ENCODE results near the gene ATXN1. TPM values are rescaled to one million over a fixed set of nuclear protein-coding genes. Genes with fewer than 3 reads are reported as not detected.

The ATXN1 gene
- total and polyA plus RNA-seq, 2 of the 13 experiments (the other 11 are each of a cell fraction or from before 2014, with no cell fraction given) = 20.7 to 39.5 TPM

GRCh38 chr6:16345449-16346330 is 415.6 kb downstream of the ATXN1 start (continued):
- TF ChIP-seq HDAC6 (IDR thresholded peaks at IDR 0.05; ENCODE audit: low read depth, low read length) = no peak
- TF ChIP-seq RBAK (CRISPR knock-in tag; IDR thresholded peaks at IDR 0.05) = no peak
- TF ChIP-seq ZNF44 (CRISPR knock-in tag; IDR thresholded peaks at IDR 0.05) = no peak
- TF ChIP-seq ARID2 (CRISPR knock-in tag; IDR thresholded peaks at IDR 0.05; ENCODE audit: borderline replicate concordance) = no peak
- no peak for TF ChIP-seq ZNF354B (CRISPR knock-in tag; IDR thresholded peaks at IDR 0.05)
- TF ChIP-seq ZNF207 (IDR thresholded peaks at IDR 0.05; ENCODE audit: borderline replicate concordance) = no peak
- TF ChIP-seq ZBTB44 (CRISPR knock-in tag; IDR thresholded peaks at IDR 0.05) = no peak
- no peak for TF ChIP-seq MAZ (IDR thresholded peaks at IDR 0.05; ENCODE audit: borderline replicate concordance, low read depth, low read length)
- TF ChIP-seq MAZ (CRISPR knock-in tag; IDR thresholded peaks at IDR 0.05; ENCODE audit: low read depth) = no peak
- no peak for TF ChIP-seq HHEX (CRISPR knock-in tag; IDR thresholded peaks at IDR 0.05)
- TF ChIP-seq POLR2G (IDR thresholded peaks at IDR 0.05; ENCODE audit: low read depth, low read length) = no peak
- TF ChIP-seq ATF1 (CRISPR knock-in tag; IDR thresholded peaks at IDR 0.05) = no peak
- TF ChIP-seq REXO4 (CRISPR knock-in tag; IDR thresholded peaks at IDR 0.05; ENCODE audit: borderline replicate concordance) = no peak
- no peak for TF ChIP-seq ZFY (CRISPR knock-in tag; IDR thresholded peaks at IDR 0.05)
- TF ChIP-seq, protein P1, sequence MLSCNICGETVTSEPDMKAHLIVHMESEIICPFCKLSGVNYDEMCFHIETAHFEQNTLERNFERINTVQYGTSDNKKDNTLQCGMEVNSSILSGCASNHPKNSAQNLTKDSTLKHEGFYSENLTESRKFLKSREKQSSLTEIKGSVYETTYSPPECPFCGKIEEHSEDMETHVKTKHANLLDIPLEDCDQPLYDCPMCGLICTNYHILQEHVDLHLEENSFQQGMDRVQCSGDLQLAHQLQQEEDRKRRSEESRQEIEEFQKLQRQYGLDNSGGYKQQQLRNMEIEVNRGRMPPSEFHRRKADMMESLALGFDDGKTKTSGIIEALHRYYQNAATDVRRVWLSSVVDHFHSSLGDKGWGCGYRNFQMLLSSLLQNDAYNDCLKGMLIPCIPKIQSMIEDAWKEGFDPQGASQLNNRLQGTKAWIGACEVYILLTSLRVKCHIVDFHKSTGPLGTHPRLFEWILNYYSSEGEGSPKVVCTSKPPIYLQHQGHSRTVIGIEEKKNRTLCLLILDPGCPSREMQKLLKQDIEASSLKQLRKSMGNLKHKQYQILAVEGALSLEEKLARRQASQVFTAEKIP (CRISPR knock-in tag; IDR thresholded peaks at IDR 0.05; ENCODE audit: borderline replicate concordance) = no peak
- no peak for TF ChIP-seq TFDP1 (CRISPR knock-in tag; IDR thresholded peaks at IDR 0.05; ENCODE audit: borderline replicate concordance)
- TF ChIP-seq, protein P2, sequence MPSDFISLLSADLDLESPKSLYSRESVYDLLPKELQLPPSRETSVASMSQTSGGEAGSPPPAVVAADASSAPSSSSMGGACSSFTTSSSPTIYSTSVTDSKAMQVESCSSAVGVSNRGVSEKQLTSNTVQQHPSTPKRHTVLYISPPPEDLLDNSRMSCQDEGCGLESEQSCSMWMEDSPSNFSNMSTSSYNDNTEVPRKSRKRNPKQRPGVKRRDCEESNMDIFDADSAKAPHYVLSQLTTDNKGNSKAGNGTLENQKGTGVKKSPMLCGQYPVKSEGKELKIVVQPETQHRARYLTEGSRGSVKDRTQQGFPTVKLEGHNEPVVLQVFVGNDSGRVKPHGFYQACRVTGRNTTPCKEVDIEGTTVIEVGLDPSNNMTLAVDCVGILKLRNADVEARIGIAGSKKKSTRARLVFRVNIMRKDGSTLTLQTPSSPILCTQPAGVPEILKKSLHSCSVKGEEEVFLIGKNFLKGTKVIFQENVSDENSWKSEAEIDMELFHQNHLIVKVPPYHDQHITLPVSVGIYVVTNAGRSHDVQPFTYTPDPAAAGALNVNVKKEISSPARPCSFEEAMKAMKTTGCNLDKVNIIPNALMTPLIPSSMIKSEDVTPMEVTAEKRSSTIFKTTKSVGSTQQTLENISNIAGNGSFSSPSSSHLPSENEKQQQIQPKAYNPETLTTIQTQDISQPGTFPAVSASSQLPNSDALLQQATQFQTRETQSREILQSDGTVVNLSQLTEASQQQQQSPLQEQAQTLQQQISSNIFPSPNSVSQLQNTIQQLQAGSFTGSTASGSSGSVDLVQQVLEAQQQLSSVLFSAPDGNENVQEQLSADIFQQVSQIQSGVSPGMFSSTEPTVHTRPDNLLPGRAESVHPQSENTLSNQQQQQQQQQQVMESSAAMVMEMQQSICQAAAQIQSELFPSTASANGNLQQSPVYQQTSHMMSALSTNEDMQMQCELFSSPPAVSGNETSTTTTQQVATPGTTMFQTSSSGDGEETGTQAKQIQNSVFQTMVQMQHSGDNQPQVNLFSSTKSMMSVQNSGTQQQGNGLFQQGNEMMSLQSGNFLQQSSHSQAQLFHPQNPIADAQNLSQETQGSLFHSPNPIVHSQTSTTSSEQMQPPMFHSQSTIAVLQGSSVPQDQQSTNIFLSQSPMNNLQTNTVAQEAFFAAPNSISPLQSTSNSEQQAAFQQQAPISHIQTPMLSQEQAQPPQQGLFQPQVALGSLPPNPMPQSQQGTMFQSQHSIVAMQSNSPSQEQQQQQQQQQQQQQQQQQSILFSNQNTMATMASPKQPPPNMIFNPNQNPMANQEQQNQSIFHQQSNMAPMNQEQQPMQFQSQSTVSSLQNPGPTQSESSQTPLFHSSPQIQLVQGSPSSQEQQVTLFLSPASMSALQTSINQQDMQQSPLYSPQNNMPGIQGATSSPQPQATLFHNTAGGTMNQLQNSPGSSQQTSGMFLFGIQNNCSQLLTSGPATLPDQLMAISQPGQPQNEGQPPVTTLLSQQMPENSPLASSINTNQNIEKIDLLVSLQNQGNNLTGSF (CRISPR knock-in tag; IDR thresholded peaks at IDR 0.05) = no peak
- TF ChIP-seq ZFP36L1 (CRISPR knock-in tag; IDR thresholded peaks at IDR 0.05) = no peak
- TF ChIP-seq POGZ (CRISPR knock-in tag; IDR thresholded peaks at IDR 0.05) = peak; percentile 48; the same call in 1 of the 2 replicates
- no peak for TF ChIP-seq SRSF4 (IDR thresholded peaks at IDR 0.05; ENCODE audit: low read depth, low read length, poor library complexity, severe bottlenecking)
